Adrenal gland (tissue), 12 donors: Measurements from ENCODE around the gene PHF13. TPM values are rescaled to one million over a fixed set of nuclear protein-coding genes. Genes with fewer than 3 reads are reported as not detected.

ENCODE experiments used
- DNase-seq, 7 donors: peaks; one replicate each; pipeline ENCODE4 v3.0.0-alpha.2; 2019 to 2020
- H3K27ac ChIP-seq, 5 donors: fragments of 200-600 bp; sonication (generic) in 4 of 5; 1 replicate in 3 of 5; 2 replicates in 2 of 5; pipeline versions ENCODE4 v1.5.1 to v1.8.0; 2016 to 2020; ENCODE audit warnings: mild to moderate bottlenecking in 1 of 5
- H3K27me3 ChIP-seq: fragments of 200-600 bp; 2 replicates; pipeline ENCODE4 v1.8.0; 2021
- H3K36me3 ChIP-seq, 2 donors: fragments of 200-600 bp; replicated peaks in 1 of 2; 1 replicate in 1 of 2; 2 replicates in 1 of 2; pipeline versions ENCODE4 v1.5.1 to v1.8.0; 2018 to 2022
- H3K4me1 ChIP-seq, 2 donors: fragments of 200-600 bp; replicated peaks in 1 of 2; 1 replicate in 1 of 2; 2 replicates in 1 of 2; pipeline versions ENCODE4 v1.5.1 to v1.8.0; 2018 to 2021
- H3K4me3 ChIP-seq, 4 donors: fragments of 200-600 bp; sonication (generic) in 3 of 4; one replicate each; pipeline ENCODE4 v1.5.1; 2016 to 2018
- H3K9me3 ChIP-seq, 3 donors: fragments of 200-600 bp; sonication (generic) in 1 of 3; replicated peaks in 1 of 3; 1 replicate in 2 of 3; 2 replicates in 1 of 3; pipeline versions ENCODE4 v1.5.1 to v1.8.0; 2016 to 2021
- CTCF ChIP-seq, 6 experiments: fragments of 450-650 bp in 4 of 6; fragments of 200-600 bp in 2 of 6; sonication (generic) in 1 of 6; IDR thresholded peaks; 1 replicate in 5 of 6; 2 replicates in 1 of 6; pipeline versions ENCODE4 v1.5.1 to v1.8.0; 2016 to 2021; ENCODE audit warnings: antibody characterized with exemption in 6 of 6, mild to moderate bottlenecking in 2 of 6, moderate library complexity in 1 of 6
- POLR2A ChIP-seq, 2 donors: fragments of 450-650 bp; IDR thresholded peaks; one replicate each; pipeline ENCODE4 v1.6.1; 2017; ENCODE audit warnings: antibody characterized with exemption in 2 of 2, mild to moderate bottlenecking in 2 of 2, moderate library complexity in 1 of 2
- WGBS, 4 donors: extraction: QIAGEN DNeasy Blood & Tissue Kit in 2 of 4; methylation state at CpG; one replicate each; pipeline versions ENCODE4 v1.1.5 to v1.1.7; 2013 to 2017; 5-methylcytosine and 5-hydroxymethylcytosine counted together
- intact Hi-C, 2 donors: fragments of 100-400 bp; cut with DNase I; formaldehyde crosslinking; loops; one replicate each; pipeline versions ENCODE4 v1.14.1 to v1.15.0; 2022 to 2023
- polyA plus RNA-seq, 3 donors: library from polyadenylated mRNA; stranded (reverse); fragments of 200-250 nt in 2 of 3; fragments of 350-450 nt in 1 of 3; fragmentation: Illumina TruSeq in 1 of 3; extraction: RNeasy Lipid Tissue Mini Kit (QIAGEN cat#74804) in 1 of 3; gene quantifications; one replicate each; pipeline ENCODE4 v1.2.3, GENCODE V29; 2013 to 2014
- total RNA-seq, 9 donors: library from RNA; depleted of rRNA in 4 of 9; stranded (reverse); fragments of >200 nt in 4 of 9; fragments of 120-200 nt in 1 of 9; fragmentation: NEBNext Ultra II Directional in 1 of 9; extraction: Animal tissue kit (Norgen Biotek cat#: 25700) in 1 of 9; gene quantifications; one replicate each; pipeline versions ENCODE4 v1.1.0 to v1.2.4, GENCODE V29; 2013 to 2023
- donor health status: healthy with polysubstance abuse.
- donor health status: Bipolar disorder and iron deficiency.
- donor health status: DM: yes; HTN: yes; CAD: no.
- donor health status: DM: no; HTN: no; CAD: no.
- donor health status: DM: no; HTN: no; CAD: no.
- donor health status: DM: yes; HTN: yes; CAD: no.

The PHF13 gene
- total and polyA plus RNA-seq, 12 donors = 4.7 to 20.1 (median 12.9) TPM

- WGBS, 4 donors = 80 to 84% (median 83%) methylated on average over 16 to 21 of the region's 21 CpGs
- peaks cover 0 to 15% of the 10 kb centered on the region in 2 donors for H3K36me3 ChIP-seq
- H3K4me1 ChIP-seq = peaks cover 25 to 53% of the 10 kb centered on the region in 2 donors
- no peaks in the 10 kb centered on the region for H3K27me3 ChIP-seq
- intact Hi-C loops = no loop called here
- DNase-seq = no peak
- no peaks in the 10 kb centered on the region for H3K9me3 ChIP-seq
- no peak for TF ChIP-seq POLR2A (IDR thresholded peaks at IDR 0.05)
- TF ChIP-seq CTCF (IDR thresholded peaks at IDR 0.05) = peak in 1 of 6 experiments; percentile 19
- H3K27ac ChIP-seq = no peak overlapping the region
- H3K4me3 ChIP-seq = no peak overlapping the region
Measured at GRCh38 chr1:6584126-6585080, 29.1 kb upstream of the PHF13 start.

DNA sequence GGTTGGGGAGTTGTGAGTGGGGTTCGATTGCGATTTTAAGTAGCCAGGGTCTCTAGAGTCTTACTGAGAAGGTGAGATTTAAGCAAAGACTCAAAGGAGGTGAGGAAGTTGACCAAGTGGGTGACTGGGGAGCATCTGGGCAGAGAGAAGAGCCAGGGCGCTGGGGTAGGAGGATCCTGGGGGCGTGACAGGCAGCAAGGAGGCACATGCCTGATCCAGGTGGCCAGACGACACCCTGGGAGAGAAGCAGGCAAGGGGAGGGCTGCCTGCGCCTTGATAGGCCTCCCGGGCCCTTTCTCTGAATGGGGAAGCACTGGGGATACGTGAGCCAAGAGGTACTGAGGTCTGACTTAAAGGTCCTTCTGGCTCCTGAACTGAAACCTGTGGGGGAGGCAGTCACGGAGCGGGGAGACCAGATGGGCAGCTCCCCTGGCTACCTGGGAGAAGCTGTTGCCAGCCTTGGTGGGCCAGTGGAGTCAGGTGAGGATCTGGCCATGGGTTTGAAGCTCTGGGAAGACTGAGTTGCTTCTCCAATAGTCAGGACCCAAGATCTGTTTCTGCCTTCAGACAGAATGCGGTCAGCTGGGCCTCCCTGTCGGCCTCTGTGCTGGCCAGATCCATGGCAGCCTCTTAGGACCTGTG, 28.3 kb upstream of the PHF13 start:
- no peaks in the 10 kb centered on the region for H3K9me3 ChIP-seq
- intact Hi-C loops = no loop called here
- no peak overlapping the region for H3K4me3 ChIP-seq
- no peaks in the 10 kb centered on the region for H3K27me3 ChIP-seq
- 85 to 94% (median 90%) methylated on average over 9 to 12 of the region's 12 CpGs for WGBS, 4 donors
- no peak for TF ChIP-seq POLR2A (IDR thresholded peaks at IDR 0.05)
- peak in 1 of 6 experiments; percentile 32 for TF ChIP-seq CTCF (IDR thresholded peaks at IDR 0.05)
- peaks cover 0 to 23% of the 10 kb centered on the region in 2 donors for H3K36me3 ChIP-seq
- no peak for DNase-seq
- no peak overlapping the region for H3K27ac ChIP-seq
- peaks cover 23 to 53% of the 10 kb centered on the region in 2 donors for H3K4me1 ChIP-seq

GRCh38 chr1:6585841-6586240, 27.7 kb upstream of the PHF13 start:
- intact Hi-C loops = no loop called here
- TF ChIP-seq CTCF (IDR thresholded peaks at IDR 0.05) (no peak), POLR2A (IDR thresholded peaks at IDR 0.05) (no peak)
- WGBS, 4 donors = 91 to 99% (median 96%) methylated on average over 6 to 7 of the region's 7 CpGs; no CpG with 5 or more reads in 1 of the 4 donors
- no peaks in the 10 kb centered on the region for H3K9me3 ChIP-seq
- no peaks in the 10 kb centered on the region for H3K27me3 ChIP-seq
- no peak for DNase-seq
- no peak overlapping the region for H3K4me3 ChIP-seq
- H3K36me3 ChIP-seq = peaks cover 0 to 30% of the 10 kb centered on the region in 2 donors
- peaks cover 16 to 47% of the 10 kb centered on the region in 2 donors for H3K4me1 ChIP-seq
- H3K27ac ChIP-seq = peak overlapping the region in 1 of 5 donors; percentile 41

GRCh38 chr1:6586404-6586816, 27.1 kb upstream of the PHF13 start:
- DNase-seq = peak in 3 of 7 donors; percentile 31 to 52 (median 37)
- Histone ChIP-seq H3K9me3 (no peaks in the 10 kb centered on the region), H3K27ac (peak overlapping the region in 2 of 5 donors; percentile 41 to 42), H3K36me3 (peaks cover 0 to 30% of the 10 kb centered on the region in 2 donors), H3K4me1 (peaks cover 12 to 42% of the 10 kb centered on the region in 2 donors), H3K4me3 (no peak overlapping the region), H3K27me3 (no peaks in the 10 kb centered on the region)
- 62 to 67% (median 64%) methylated on average over 8 to 11 of the region's 11 CpGs; no CpG with 5 or more reads in 1 of the 4 donors for whole genome bisulfite sequencing, 4 donors
- TF ChIP-seq CTCF (IDR thresholded peaks at IDR 0.05) = no peak
- TF ChIP-seq POLR2A (IDR thresholded peaks at IDR 0.05) = no peak
- intact Hi-C loops = no loop called here
